IMR-90 (cell line): ENCODE data around the gene KIF6.

Experiments used
- MAFK ChIP-seq: IDR thresholded peaks from 2 replicates; pipeline ENCODE4 v1.6.1; 2012; ENCODE audit warnings: low read depth, low read length, improper control_type of control experiment
- POLR2A ChIP-seq: IDR thresholded peaks from 2 replicates; pipeline ENCODE4 v1.6.1; 2012; ENCODE audit warnings: mild to moderate bottlenecking, low read depth, low read length
- RAD21 ChIP-seq: IDR thresholded peaks from 2 replicates; pipeline ENCODE4 v1.6.1; 2012; ENCODE audit warnings: low read length, improper control_type of control experiment
- RCOR1 ChIP-seq: IDR thresholded peaks from 2 replicates; pipeline ENCODE4 v1.6.1; 2012; ENCODE audit warnings: mild to moderate bottlenecking, low read length, improper control_type of control experiment; ENCODE audit not compliant: insufficient replicate concordance
- SMC3 ChIP-seq: fragments of 150-350 bp; IDR thresholded peaks from 2 replicates; pipeline ENCODE4 v1.6.1; 2016; ENCODE audit warnings: low read depth, mild to moderate bottlenecking, antibody characterized with exemption, low read length, moderate library complexity
- TF ChIP-seq, protein P1 (sequence below): conservative IDR thresholded peaks from 2 replicates; pipeline ENCODE4 v1.5.1; 2012; ENCODE audit warnings: mild to moderate bottlenecking, low read depth, low read length, improper control_type of control experiment
- TF ChIP-seq, protein P2 (sequence below): fragments of 150-350 bp; IDR thresholded peaks from 2 replicates; pipeline ENCODE4 v1.6.1; 2016; ENCODE audit warnings: low read depth, mild to moderate bottlenecking, low read length, moderate library complexity, borderline replicate concordance
- TF ChIP-seq, protein P3 (sequence below): fragments of 150-350 bp; IDR thresholded peaks from 2 replicates; pipeline ENCODE4 v1.6.1; 2017; ENCODE audit warnings: mild to moderate bottlenecking, antibody characterized with exemption, low read length, low read depth

DNA sequence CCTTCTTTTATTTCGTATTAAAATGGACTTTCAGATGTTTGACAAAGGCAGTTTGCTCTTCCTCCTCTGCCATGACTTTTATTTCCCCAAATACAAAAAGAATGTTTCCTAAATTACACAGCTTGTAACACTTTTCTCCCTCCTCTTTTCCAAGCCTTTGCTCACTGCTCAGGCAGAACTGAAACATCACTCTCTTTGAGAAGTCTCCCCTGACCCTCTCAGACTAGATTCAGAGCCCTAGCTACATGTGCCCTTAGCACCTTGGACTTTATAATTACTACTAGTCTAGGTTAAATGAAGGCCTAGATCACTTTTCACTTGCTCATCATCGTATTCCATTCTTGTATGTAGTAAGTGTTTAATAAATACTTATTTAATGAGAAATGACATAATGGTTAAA is 8.5 kb upstream of the KIF6 start:
- no peak for TF ChIP-seq POLR2A
- TF ChIP-seq SMC3, result no peak
- TF ChIP-seq, protein P1, sequence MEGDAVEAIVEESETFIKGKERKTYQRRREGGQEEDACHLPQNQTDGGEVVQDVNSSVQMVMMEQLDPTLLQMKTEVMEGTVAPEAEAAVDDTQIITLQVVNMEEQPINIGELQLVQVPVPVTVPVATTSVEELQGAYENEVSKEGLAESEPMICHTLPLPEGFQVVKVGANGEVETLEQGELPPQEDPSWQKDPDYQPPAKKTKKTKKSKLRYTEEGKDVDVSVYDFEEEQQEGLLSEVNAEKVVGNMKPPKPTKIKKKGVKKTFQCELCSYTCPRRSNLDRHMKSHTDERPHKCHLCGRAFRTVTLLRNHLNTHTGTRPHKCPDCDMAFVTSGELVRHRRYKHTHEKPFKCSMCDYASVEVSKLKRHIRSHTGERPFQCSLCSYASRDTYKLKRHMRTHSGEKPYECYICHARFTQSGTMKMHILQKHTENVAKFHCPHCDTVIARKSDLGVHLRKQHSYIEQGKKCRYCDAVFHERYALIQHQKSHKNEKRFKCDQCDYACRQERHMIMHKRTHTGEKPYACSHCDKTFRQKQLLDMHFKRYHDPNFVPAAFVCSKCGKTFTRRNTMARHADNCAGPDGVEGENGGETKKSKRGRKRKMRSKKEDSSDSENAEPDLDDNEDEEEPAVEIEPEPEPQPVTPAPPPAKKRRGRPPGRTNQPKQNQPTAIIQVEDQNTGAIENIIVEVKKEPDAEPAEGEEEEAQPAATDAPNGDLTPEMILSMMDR, result no peak
- TF ChIP-seq, protein P2, sequence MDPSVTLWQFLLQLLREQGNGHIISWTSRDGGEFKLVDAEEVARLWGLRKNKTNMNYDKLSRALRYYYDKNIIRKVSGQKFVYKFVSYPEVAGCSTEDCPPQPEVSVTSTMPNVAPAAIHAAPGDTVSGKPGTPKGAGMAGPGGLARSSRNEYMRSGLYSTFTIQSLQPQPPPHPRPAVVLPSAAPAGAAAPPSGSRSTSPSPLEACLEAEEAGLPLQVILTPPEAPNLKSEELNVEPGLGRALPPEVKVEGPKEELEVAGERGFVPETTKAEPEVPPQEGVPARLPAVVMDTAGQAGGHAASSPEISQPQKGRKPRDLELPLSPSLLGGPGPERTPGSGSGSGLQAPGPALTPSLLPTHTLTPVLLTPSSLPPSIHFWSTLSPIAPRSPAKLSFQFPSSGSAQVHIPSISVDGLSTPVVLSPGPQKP, result no peak
- no peak for TF ChIP-seq RCOR1
- no peak for TF ChIP-seq RAD21
- no peak for TF ChIP-seq MAFK
- TF ChIP-seq, protein P3, sequence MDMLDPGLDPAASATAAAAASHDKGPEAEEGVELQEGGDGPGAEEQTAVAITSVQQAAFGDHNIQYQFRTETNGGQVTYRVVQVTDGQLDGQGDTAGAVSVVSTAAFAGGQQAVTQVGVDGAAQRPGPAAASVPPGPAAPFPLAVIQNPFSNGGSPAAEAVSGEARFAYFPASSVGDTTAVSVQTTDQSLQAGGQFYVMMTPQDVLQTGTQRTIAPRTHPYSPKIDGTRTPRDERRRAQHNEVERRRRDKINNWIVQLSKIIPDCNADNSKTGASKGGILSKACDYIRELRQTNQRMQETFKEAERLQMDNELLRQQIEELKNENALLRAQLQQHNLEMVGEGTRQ, result no peak
